Measurements from ENCODE around the gene DPEP2.

- TF ChIP-seq TCF12 (IDR thresholded peaks at IDR 0.05; ENCODE audit: low read depth) (no peak), MAX (IDR thresholded peaks at IDR 0.05) (no peak), REST (IDR thresholded peaks at IDR 0.05; ENCODE audit: low read depth) (no peak), CEBPB (IDR thresholded peaks at IDR 0.05) (no peak), EP300 (IDR thresholded peaks at IDR 0.05; ENCODE audit: borderline replicate concordance) (no peak), RAD21 (IDR thresholded peaks at IDR 0.05; ENCODE audit: low read depth) (no peak), YY1 (IDR thresholded peaks at IDR 0.05; ENCODE audit: low read depth) (no peak), EGR1 (IDR thresholded peaks at IDR 0.05) (no peak), TEAD4 (IDR thresholded peaks at IDR 0.05) (no peak), ZBTB7A (IDR thresholded peaks at IDR 0.05; ENCODE audit: low read depth) (no peak)
These were observed 23.8 kb downstream of the DPEP2 start for GRCh38 chr16:67975321-67976105.

Data from Ishikawa (cell line).